HepG2 (cell line): ENCODE measurements around the gene PANK2. TPM values are rescaled to one million over a fixed set of nuclear protein-coding genes. Genes with fewer than 3 reads are reported as not detected.

Experiments
- ATF5 ChIP-seq: sonication (generic); formaldehyde crosslinking; IDR thresholded peaks from 2 replicates; pipeline ENCODE4 v1.4.0; 2020; ENCODE audit warnings: mild to moderate bottlenecking, low read depth, missing genetic modification reagents
- ELF4 ChIP-seq: sonication (generic); formaldehyde crosslinking; IDR thresholded peaks from 2 replicates; pipeline ENCODE4 v1.5.0; 2020; ENCODE audit warnings: missing genetic modification reagents, mild to moderate bottlenecking, moderate library complexity, borderline replicate concordance
- HNF4A ChIP-seq: sonication (generic); formaldehyde crosslinking; IDR thresholded peaks from 2 replicates; pipeline ENCODE4 v1.4.0; 2020; ENCODE audit warnings: missing genetic modification reagents
- MED1 ChIP-seq: sonication (generic); formaldehyde crosslinking; IDR thresholded peaks from 2 replicates; pipeline ENCODE4 v1.4.0; 2020; ENCODE audit warnings: missing genetic modification reagents
- MTF2 ChIP-seq: sonication (generic); formaldehyde crosslinking; IDR thresholded peaks from 2 replicates; pipeline ENCODE4 v1.5.0; 2020; ENCODE audit warnings: missing genetic modification reagents, borderline replicate concordance
- NFE2L2 ChIP-seq: fragments of 150-350 bp; IDR thresholded peaks from 2 replicates; pipeline ENCODE4 v1.6.1; 2014; ENCODE audit warnings: low read length
- PCBP2 ChIP-seq: fragments of 200-400 bp; formaldehyde crosslinking; optimal IDR thresholded peaks from 2 replicates; pipeline ENCODE3; 2018; ENCODE audit warnings: low read length, low read depth; ENCODE audit not compliant: poor library complexity, severe bottlenecking
- REL ChIP-seq: sonication (generic); formaldehyde crosslinking; conservative IDR thresholded peaks from 2 replicates; pipeline ENCODE4 v1.8.0; 2022; ENCODE audit warnings: mild to moderate bottlenecking, missing genetic modification reagents, moderate library complexity
- RELA ChIP-seq: sonication (generic); formaldehyde crosslinking; IDR thresholded peaks from 2 replicates; pipeline ENCODE4 v1.4.0; 2020; ENCODE audit warnings: missing genetic modification reagents
- SRF ChIP-seq: IDR thresholded peaks from 2 replicates; pipeline ENCODE4 v1.6.1; 2011; ENCODE audit warnings: mild to moderate bottlenecking, low read depth, low read length, moderate library complexity
- TCF7L2 ChIP-seq: IDR thresholded peaks from 2 replicates; pipeline ENCODE4 v1.6.1; 2011; ENCODE audit warnings: mild to moderate bottlenecking, low read depth, low read length, moderate library complexity
- XBP1 ChIP-seq: sonication (generic); formaldehyde crosslinking; IDR thresholded peaks from 2 replicates; pipeline ENCODE4 v1.5.0; 2020; ENCODE audit warnings: missing genetic modification reagents
- ZBTB3 ChIP-seq: sonication (generic); formaldehyde crosslinking; IDR thresholded peaks from 2 replicates; pipeline ENCODE4 v1.4.0; 2020; ENCODE audit warnings: low read depth, mild to moderate bottlenecking, moderate library complexity, missing genetic modification reagents, borderline replicate concordance
- ZBTB42 ChIP-seq: sonication (generic); formaldehyde crosslinking; IDR thresholded peaks from 2 replicates; pipeline ENCODE4 v1.5.0; 2020; ENCODE audit warnings: mild to moderate bottlenecking, missing genetic modification reagents
- ZFP36 ChIP-seq: fragments of 150-350 bp; IDR thresholded peaks from 2 replicates; pipeline ENCODE4 v1.6.1; 2018; ENCODE audit warnings: borderline replicate concordance, low read length, low read depth; ENCODE audit not compliant: partially characterized antibody
- ZNF234 ChIP-seq: sonication (generic); formaldehyde crosslinking; conservative IDR thresholded peaks from 2 replicates; pipeline ENCODE4 v1.5.1; 2020; ENCODE audit warnings: mild to moderate bottlenecking, missing genetic modification reagents
- ZNF432 ChIP-seq: sonication (generic); formaldehyde crosslinking; IDR thresholded peaks from 2 replicates; pipeline ENCODE4 v1.5.0; 2020; ENCODE audit warnings: missing genetic modification reagents, mild to moderate bottlenecking, borderline replicate concordance
- ZNF446 ChIP-seq: sonication (generic); formaldehyde crosslinking; IDR thresholded peaks from 2 replicates; pipeline ENCODE4 v1.5.0; 2020; ENCODE audit warnings: mild to moderate bottlenecking, missing genetic modification reagents
- ZNF543 ChIP-seq: sonication (generic); formaldehyde crosslinking; IDR thresholded peaks from 2 replicates; pipeline ENCODE4 v1.4.0; 2020; ENCODE audit warnings: mild to moderate bottlenecking, missing genetic modification reagents
- ZSCAN31 ChIP-seq: sonication (generic); formaldehyde crosslinking; IDR thresholded peaks from 2 replicates; pipeline ENCODE4 v1.5.0; 2020; ENCODE audit warnings: low read depth, mild to moderate bottlenecking, missing genetic modification reagents
- polyA plus RNA-seq, 8 experiments: library from polyadenylated mRNA; depleted of rRNA in 3 of 8; stranded (reverse) in 7 of 8; unstranded in 1 of 8; fragments of >200 nt; fragmentation: Illumina TruSeq in 4 of 8; extraction: Trizol in 4 of 8; gene quantifications; 2 replicates each; pipeline versions ENCODE4 v1.2.1 to v1.2.3, GENCODE V29; 2011 to 2016; ENCODE audit warnings: low read depth in 4 of 8, missing spikeins in 1 of 8, mixed read lengths in 1 of 8; ENCODE audit not compliant: insufficient read depth in 1 of 8
- total RNA-seq, 5 experiments: library from RNA; depleted of rRNA; stranded (reverse); fragments of >200 nt; fragmentation: Illumina TruSeq; extraction: Trizol; gene quantifications; 2 replicates each; pipeline ENCODE4 v1.2.3, GENCODE V29; 2016; ENCODE audit warnings: low read depth in 1 of 5
- TF ChIP-seq, protein P1 (sequence below): sonication (generic); formaldehyde crosslinking; conservative IDR thresholded peaks from 2 replicates; pipeline ENCODE4 v1.4.0; 2020; ENCODE audit warnings: missing genetic modification reagents
- TF ChIP-seq, protein P2 (sequence below): sonication (generic); formaldehyde crosslinking; IDR thresholded peaks from 2 replicates; pipeline ENCODE4 v1.4.0; 2020; ENCODE audit warnings: missing genetic modification reagents
- TF ChIP-seq, protein P3 (sequence below): sonication (generic); formaldehyde crosslinking; IDR thresholded peaks from 2 replicates; pipeline ENCODE4 v1.4.0; 2020; ENCODE audit warnings: missing genetic modification reagents, mild to moderate bottlenecking, borderline replicate concordance

The PANK2 gene
- total and polyA plus RNA-seq, 2 of the 13 experiments (the other 11 are each of a cell fraction or from before 2014, with no cell fraction given), result 39.2 to 123 TPM

- TF ChIP-seq ZBTB3, result peak; percentile 79; the same call in 1 of the 2 replicates
- TF ChIP-seq, protein P1, sequence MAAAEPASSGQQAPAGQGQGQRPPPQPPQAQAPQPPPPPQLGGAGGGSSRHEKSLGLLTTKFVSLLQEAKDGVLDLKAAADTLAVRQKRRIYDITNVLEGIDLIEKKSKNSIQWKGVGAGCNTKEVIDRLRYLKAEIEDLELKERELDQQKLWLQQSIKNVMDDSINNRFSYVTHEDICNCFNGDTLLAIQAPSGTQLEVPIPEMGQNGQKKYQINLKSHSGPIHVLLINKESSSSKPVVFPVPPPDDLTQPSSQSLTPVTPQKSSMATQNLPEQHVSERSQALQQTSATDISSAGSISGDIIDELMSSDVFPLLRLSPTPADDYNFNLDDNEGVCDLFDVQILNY (CRISPR knock-in tag), result peak; percentile 84
- TF ChIP-seq ZNF446 (CRISPR knock-in tag), result peak; percentile 83
- TF ChIP-seq ELF4 (CRISPR knock-in tag), result 0 out of 2 replicates have a peak, but pooled peaks have one; percentile 59
- TF ChIP-seq MED1 (CRISPR knock-in tag), result peak; percentile 67
- TF ChIP-seq, protein P2, sequence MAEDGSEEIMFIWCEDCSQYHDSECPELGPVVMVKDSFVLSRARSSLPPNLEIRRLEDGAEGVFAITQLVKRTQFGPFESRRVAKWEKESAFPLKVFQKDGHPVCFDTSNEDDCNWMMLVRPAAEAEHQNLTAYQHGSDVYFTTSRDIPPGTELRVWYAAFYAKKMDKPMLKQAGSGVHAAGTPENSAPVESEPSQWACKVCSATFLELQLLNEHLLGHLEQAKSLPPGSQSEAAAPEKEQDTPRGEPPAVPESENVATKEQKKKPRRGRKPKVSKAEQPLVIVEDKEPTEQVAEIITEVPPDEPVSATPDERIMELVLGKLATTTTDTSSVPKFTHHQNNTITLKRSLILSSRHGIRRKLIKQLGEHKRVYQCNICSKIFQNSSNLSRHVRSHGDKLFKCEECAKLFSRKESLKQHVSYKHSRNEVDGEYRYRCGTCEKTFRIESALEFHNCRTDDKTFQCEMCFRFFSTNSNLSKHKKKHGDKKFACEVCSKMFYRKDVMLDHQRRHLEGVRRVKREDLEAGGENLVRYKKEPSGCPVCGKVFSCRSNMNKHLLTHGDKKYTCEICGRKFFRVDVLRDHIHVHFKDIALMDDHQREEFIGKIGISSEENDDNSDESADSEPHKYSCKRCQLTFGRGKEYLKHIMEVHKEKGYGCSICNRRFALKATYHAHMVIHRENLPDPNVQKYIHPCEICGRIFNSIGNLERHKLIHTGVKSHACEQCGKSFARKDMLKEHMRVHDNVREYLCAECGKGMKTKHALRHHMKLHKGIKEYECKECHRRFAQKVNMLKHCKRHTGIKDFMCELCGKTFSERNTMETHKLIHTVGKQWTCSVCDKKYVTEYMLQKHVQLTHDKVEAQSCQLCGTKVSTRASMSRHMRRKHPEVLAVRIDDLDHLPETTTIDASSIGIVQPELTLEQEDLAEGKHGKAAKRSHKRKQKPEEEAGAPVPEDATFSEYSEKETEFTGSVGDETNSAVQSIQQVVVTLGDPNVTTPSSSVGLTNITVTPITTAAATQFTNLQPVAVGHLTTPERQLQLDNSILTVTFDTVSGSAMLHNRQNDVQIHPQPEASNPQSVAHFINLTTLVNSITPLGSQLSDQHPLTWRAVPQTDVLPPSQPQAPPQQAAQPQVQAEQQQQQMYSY (CRISPR knock-in tag), result no peak; the same call in 1 of the 2 replicates
- TF ChIP-seq, protein P3, sequence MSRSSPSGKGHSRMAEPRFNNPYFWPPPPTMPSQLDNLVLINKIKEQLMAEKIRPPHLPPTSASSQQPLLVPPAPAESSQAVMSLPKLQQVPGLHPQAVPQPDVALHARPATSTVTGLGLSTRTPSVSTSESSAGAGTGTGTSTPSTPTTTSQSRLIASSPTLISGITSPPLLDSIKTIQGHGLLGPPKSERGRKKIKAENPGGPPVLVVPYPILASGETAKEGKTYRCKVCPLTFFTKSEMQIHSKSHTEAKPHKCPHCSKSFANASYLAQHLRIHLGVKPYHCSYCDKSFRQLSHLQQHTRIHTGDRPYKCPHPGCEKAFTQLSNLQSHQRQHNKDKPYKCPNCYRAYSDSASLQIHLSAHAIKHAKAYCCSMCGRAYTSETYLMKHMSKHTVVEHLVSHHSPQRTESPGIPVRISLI (CRISPR knock-in tag), result no peak; the same call in 1 of the 2 replicates
- TF ChIP-seq ATF5 (CRISPR knock-in tag), result no peak
- peak; percentile 94 for TF ChIP-seq ZNF543 (CRISPR knock-in tag)
- no peak for TF ChIP-seq ZNF432 (CRISPR knock-in tag)
- TF ChIP-seq HNF4A (CRISPR knock-in tag), result peak; percentile 77
- peak; percentile 86 for TF ChIP-seq ZSCAN31
- TF ChIP-seq ZBTB42 (CRISPR knock-in tag), result 0 out of 2 replicates have a peak, but pooled peaks have one; percentile 10
- 0 out of 2 replicates have a peak, but pooled peaks have one; percentile 23 for TF ChIP-seq SRF
- TF ChIP-seq XBP1 (CRISPR knock-in tag), result no peak
- TF ChIP-seq NFE2L2, result no peak
- no peak for TF ChIP-seq TCF7L2
- no peak for TF ChIP-seq PCBP2
- no peak for TF ChIP-seq ZFP36
- peak; percentile 40 for TF ChIP-seq RELA (CRISPR knock-in tag)
- peak; percentile 80; the same call in 1 of the 2 replicates for TF ChIP-seq REL (CRISPR knock-in tag)
- TF ChIP-seq MTF2, result no peak; the same call in 1 of the 2 replicates
- TF ChIP-seq ZNF234 (CRISPR knock-in tag), result 0 out of 2 replicates have a peak, but pooled peaks have one; percentile 86
These were observed at the start of gene PANK2 (continued) for GRCh38 chr20:3888622-3889488.
